ENCODE results near the gene FALEC. TPM values are rescaled to one million over a fixed set of nuclear protein-coding genes. Genes with fewer than 3 reads are reported as not detected.

Gene FALEC
- polyA plus RNA-seq, 1 donor from 2014 or later: not detected

DNA sequence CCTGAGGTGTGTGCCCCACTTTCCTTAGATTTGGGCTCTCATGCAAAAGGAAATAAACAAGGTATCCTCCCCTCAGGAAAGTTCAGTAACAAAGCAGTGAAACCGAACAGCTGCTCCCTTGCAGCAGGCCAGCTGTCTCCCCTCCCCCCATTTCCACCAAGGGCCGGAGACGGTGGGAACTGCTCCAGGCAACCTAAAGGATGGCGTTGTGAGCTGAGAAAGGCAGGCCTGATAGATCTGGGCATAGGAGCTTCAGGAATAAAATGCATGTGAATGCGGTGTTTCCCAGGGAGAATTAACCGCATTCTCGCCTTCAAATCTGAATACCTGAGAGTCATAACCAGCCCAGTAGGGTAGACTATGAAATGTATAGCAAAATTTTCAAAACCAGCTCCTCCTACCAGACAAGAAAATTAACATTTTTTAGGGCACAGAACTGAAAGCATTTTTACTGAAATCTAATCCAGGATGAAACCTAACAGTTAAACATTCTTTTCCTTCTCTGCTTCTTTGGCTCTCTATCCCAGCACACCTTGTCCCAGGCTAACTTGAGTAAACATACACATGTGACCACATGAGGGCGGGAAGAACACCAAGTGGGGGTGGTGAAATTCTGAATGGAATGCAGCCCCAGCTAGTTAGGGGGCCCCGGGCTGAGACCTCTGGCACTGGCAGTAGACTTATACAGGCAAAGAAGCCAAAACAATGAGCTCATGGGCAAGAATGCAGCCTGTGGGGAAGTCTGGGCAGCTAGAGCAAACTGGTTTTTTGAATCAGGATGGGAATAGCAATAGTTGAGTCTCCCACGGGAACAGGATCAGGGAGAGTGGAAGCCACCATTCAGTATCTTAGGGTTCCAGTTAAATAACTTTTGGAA is 52.4 kb downstream of the FALEC start:
- Histone ChIP-seq H3K4me2 (ENCODE audit: low read length) (no peak overlapping the region), H3K4me3 (ENCODE audit: low read length) (peak overlapping the region; percentile 40), H2AFZ (ENCODE audit: low read depth, low read length) (no peak overlapping the region), H3K27me3 (ENCODE audit: insufficient read depth, low read depth, low read length) (no peaks in the 10 kb centered on the region), H3K79me2 (replicated peaks; ENCODE audit: insufficient read depth, low read length) (peaks cover 42% of the 10 kb centered on the region), H4K20me1 (ENCODE audit: insufficient read depth) (no peaks in the 10 kb centered on the region), H3K9ac (ENCODE audit: low read length) (no peak overlapping the region), H3K36me3 (ENCODE audit: insufficient read depth, low read length) (no peaks in the 10 kb centered on the region), H3K9me2 (ENCODE audit: insufficient read depth, low read length) (no peaks in the 10 kb centered on the region), H3K27ac (ENCODE audit: low read length) (peak overlapping the region; percentile 1), H3K9me3 (ENCODE audit: low read length) (no peaks in the 10 kb centered on the region), H3F3A (ENCODE audit: insufficient read depth, low read length, poor library complexity, severe bottlenecking) (no peaks in the 10 kb centered on the region)
- no peak for TF ChIP-seq POLR2AphosphoS5 (IDR thresholded peaks at IDR 0.05)

DNA sequence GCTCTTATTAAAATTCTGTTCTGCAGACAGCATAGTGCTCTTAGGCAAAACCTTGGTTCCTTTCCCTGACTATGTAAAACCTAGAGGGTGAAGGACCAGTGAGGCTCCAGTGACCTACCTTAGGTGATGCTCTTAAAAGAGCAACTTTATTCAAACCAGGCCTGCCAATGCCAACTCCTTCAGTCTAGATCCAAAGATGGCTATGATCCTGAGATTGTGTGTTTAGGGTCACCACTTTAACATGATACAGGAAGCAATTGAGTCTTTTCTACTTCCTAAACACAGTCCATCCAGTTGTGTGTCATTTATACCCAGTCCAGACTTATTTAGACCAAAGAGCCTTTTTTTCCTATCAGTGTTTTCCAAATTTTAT is 53.0 kb downstream of the FALEC start:
- Histone ChIP-seq H3K9ac (ENCODE audit: low read length) (no peak overlapping the region), H3K27ac (ENCODE audit: low read length) (peak overlapping the region; percentile 1), H4K20me1 (ENCODE audit: insufficient read depth) (no peaks in the 10 kb centered on the region), H3K27me3 (ENCODE audit: insufficient read depth, low read depth, low read length) (no peaks in the 10 kb centered on the region), H3K9me2 (ENCODE audit: insufficient read depth, low read length) (no peaks in the 10 kb centered on the region), H3K79me2 (replicated peaks; ENCODE audit: insufficient read depth, low read length) (peaks cover 48% of the 10 kb centered on the region), H3K4me2 (ENCODE audit: low read length) (no peak overlapping the region), H3K36me3 (ENCODE audit: insufficient read depth, low read length) (no peaks in the 10 kb centered on the region), H3K4me3 (ENCODE audit: low read length) (peak overlapping the region; percentile 40), H3K9me3 (ENCODE audit: low read length) (no peaks in the 10 kb centered on the region), H2AFZ (ENCODE audit: low read depth, low read length) (no peak overlapping the region), H3F3A (ENCODE audit: insufficient read depth, low read length, poor library complexity, severe bottlenecking) (no peaks in the 10 kb centered on the region)
- TF ChIP-seq EP300 (conservative IDR thresholded peaks at IDR 0.05; ENCODE audit: poor library complexity, severe bottlenecking) (no peak), EZH2 (IDR thresholded peaks at IDR 0.05; ENCODE audit: borderline replicate concordance, insufficient read depth, low read length, poor library complexity, severe bottlenecking) (no peak), RAD21 (conservative IDR thresholded peaks at IDR 0.05) (no peak), SMC3 (conservative IDR thresholded peaks at IDR 0.05; ENCODE audit: poor library complexity) (no peak), TAF1 (IDR thresholded peaks at IDR 0.05; ENCODE audit: low read depth) (no peak)
- TF ChIP-seq, protein P1, sequence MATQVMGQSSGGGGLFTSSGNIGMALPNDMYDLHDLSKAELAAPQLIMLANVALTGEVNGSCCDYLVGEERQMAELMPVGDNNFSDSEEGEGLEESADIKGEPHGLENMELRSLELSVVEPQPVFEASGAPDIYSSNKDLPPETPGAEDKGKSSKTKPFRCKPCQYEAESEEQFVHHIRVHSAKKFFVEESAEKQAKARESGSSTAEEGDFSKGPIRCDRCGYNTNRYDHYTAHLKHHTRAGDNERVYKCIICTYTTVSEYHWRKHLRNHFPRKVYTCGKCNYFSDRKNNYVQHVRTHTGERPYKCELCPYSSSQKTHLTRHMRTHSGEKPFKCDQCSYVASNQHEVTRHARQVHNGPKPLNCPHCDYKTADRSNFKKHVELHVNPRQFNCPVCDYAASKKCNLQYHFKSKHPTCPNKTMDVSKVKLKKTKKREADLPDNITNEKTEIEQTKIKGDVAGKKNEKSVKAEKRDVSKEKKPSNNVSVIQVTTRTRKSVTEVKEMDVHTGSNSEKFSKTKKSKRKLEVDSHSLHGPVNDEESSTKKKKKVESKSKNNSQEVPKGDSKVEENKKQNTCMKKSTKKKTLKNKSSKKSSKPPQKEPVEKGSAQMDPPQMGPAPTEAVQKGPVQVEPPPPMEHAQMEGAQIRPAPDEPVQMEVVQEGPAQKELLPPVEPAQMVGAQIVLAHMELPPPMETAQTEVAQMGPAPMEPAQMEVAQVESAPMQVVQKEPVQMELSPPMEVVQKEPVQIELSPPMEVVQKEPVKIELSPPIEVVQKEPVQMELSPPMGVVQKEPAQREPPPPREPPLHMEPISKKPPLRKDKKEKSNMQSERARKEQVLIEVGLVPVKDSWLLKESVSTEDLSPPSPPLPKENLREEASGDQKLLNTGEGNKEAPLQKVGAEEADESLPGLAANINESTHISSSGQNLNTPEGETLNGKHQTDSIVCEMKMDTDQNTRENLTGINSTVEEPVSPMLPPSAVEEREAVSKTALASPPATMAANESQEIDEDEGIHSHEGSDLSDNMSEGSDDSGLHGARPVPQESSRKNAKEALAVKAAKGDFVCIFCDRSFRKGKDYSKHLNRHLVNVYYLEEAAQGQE (IDR thresholded peaks at IDR 0.05; ENCODE audit: borderline replicate concordance): no peak
- TF ChIP-seq, protein P2, sequence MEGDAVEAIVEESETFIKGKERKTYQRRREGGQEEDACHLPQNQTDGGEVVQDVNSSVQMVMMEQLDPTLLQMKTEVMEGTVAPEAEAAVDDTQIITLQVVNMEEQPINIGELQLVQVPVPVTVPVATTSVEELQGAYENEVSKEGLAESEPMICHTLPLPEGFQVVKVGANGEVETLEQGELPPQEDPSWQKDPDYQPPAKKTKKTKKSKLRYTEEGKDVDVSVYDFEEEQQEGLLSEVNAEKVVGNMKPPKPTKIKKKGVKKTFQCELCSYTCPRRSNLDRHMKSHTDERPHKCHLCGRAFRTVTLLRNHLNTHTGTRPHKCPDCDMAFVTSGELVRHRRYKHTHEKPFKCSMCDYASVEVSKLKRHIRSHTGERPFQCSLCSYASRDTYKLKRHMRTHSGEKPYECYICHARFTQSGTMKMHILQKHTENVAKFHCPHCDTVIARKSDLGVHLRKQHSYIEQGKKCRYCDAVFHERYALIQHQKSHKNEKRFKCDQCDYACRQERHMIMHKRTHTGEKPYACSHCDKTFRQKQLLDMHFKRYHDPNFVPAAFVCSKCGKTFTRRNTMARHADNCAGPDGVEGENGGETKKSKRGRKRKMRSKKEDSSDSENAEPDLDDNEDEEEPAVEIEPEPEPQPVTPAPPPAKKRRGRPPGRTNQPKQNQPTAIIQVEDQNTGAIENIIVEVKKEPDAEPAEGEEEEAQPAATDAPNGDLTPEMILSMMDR (IDR thresholded peaks at IDR 0.05; ENCODE audit: poor library complexity, severe bottlenecking): no peak
